PC-9 (cell line): ENCODE results near the gene CATSPER4. TPM values are rescaled to one million over a fixed set of nuclear protein-coding genes. Genes with fewer than 3 reads are reported as not detected.

Experiments used
- BruUV-seq: library from RNA; stranded (reverse); fragments of 400-500 nt; replicated peaks from 2 replicates; lab custom pipeline; 2021; lab: Mats Ljungman, UMichigan
- CTCF ChIA-PET: fragments of 300-600 bp; sonication (Branson Sonifier 250); formaldehyde crosslinking; loops from one replicate; lab custom pipeline; 2022; ENCODE audit warnings: antibody characterized with exemption; lab: Charles Lee
- POLR2A ChIA-PET: fragments of 300-600 bp; sonication (Branson Sonifier 250); formaldehyde crosslinking; loops from one replicate; lab custom pipeline; 2022; ENCODE audit warnings: antibody characterized with exemption; ENCODE audit not compliant: unreplicated experiment; lab: Charles Lee
- DNase-seq, 2 experiments: peaks; one replicate each; pipeline versions ENCODE4 v3.0.0 to v3.0.0-alpha.2; 2015 to 2022; ENCODE audit warnings: mixed read lengths in 1 of 2
- H2AFZ ChIP-seq: fragments of 200-600 bp; sonication (generic); 2 replicates; pipeline ENCODE4 v1.8.1; 2017; ENCODE audit warnings: antibody characterized with exemption
- H3F3A ChIP-seq: fragments of 200-600 bp; sonication (generic); 2 replicates; pipeline ENCODE4 v1.8.1; 2017; ENCODE audit warnings: antibody characterized with exemption, mild to moderate bottlenecking, low read depth; ENCODE audit not compliant: insufficient read depth
- H3K27ac ChIP-seq: fragments of 200-600 bp; sonication (generic); 2 replicates; pipeline ENCODE4 v1.6.1; 2016; ENCODE audit warnings: mixed run types
- H3K27me3 ChIP-seq: fragments of 200-600 bp; sonication (generic); 2 replicates; pipeline ENCODE4 v1.6.1; 2016; ENCODE audit warnings: low read depth, mixed run types; ENCODE audit not compliant: insufficient read depth
- H3K36me3 ChIP-seq: fragments of 200-600 bp; sonication (generic); 2 replicates; pipeline ENCODE4 v1.6.1; 2016; ENCODE audit warnings: low read depth, mixed run types
- H3K4me1 ChIP-seq: fragments of 200-600 bp; sonication (generic); replicated peaks from 2 replicates; pipeline ENCODE4 v1.6.1; 2016; ENCODE audit warnings: mixed run types; ENCODE audit not compliant: insufficient read depth
- H3K4me2 ChIP-seq: fragments of 200-600 bp; sonication (generic); 2 replicates; pipeline ENCODE4 v1.6.1; 2017; ENCODE audit warnings: mixed run types
- H3K4me3 ChIP-seq: fragments of 200-600 bp; sonication (generic); 2 replicates; pipeline ENCODE4 v1.6.1; 2016; ENCODE audit warnings: mixed run types
- H3K79me2 ChIP-seq: fragments of 200-600 bp; sonication (generic); 2 replicates; pipeline ENCODE4 v1.6.1; 2017; ENCODE audit warnings: low read depth, mixed run types
- H3K9me2 ChIP-seq: fragments of 200-600 bp; sonication (generic); 2 replicates; pipeline ENCODE4 v1.8.1; 2017; ENCODE audit warnings: mild to moderate bottlenecking; ENCODE audit not compliant: insufficient read depth
- H3K9me3 ChIP-seq: fragments of 200-600 bp; sonication (generic); 2 replicates; pipeline ENCODE4 v1.8.1; 2016; ENCODE audit warnings: low read depth; ENCODE audit not compliant: insufficient read depth
- H4K20me1 ChIP-seq: fragments of 200-600 bp; sonication (generic); 2 replicates; pipeline ENCODE4 v1.8.1; 2017; ENCODE audit not compliant: insufficient read depth
- EZH2 ChIP-seq: fragments of 200-600 bp; sonication (generic); IDR thresholded peaks from 2 replicates; pipeline ENCODE4 v1.8.0; 2017; ENCODE audit warnings: antibody characterized with exemption, low read depth
- intact Hi-C: fragments of 100-400 bp; cut with micrococcal nuclease; formaldehyde crosslinking; loops from one replicate; pipeline ENCODE4 v1.10.0; 2022; ENCODE audit not compliant: unreplicated experiment
- total RNA-seq: library from RNA; stranded (reverse); gene quantifications from 2 replicates; pipeline ENCODE4 v1.2.3, GENCODE V29; 2021
- TF ChIP-seq, protein P1 (sequence below): fragments of 200-600 bp; sonication (generic); conservative IDR thresholded peaks from 2 replicates; pipeline ENCODE4 v1.6.1; 2017; ENCODE audit warnings: mixed run types, antibody characterized with exemption, mild to moderate bottlenecking, moderate library complexity

CATSPER4 gene
- total RNA-seq, 1 experiment from 2014 or later: 0.24 TPM

DNA sequence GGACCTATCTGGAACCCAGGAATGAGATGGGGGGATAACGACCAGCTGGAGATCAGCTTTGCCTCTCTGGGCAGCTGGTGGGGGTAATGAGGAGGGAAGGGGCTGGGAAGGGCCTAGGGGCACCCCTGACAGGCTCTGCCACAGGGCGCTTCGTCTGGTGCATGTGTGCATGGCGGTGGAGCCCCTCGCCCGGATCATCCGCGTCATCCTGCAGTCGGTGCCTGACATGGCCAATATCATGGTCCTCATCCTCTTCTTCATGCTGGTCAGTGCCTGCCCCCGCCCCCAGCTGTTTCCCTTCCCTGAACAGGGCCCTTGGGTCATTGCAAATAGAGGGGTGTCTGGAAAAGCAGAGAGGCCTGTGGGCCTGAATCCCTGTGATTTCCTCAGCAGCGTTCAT is 7.4 kb downstream of the CATSPER4 start:
- Histone ChIP-seq H4K20me1 (no peaks in the 10 kb centered on the region), H3K27me3 (0 out of 2 replicates have a peak, but pooled peaks cover 3% of the 10 kb centered on the region), H3K4me1 (no peaks in the 10 kb centered on the region), H3K36me3 (no peaks in the 10 kb centered on the region), H3K4me2 (no peak overlapping the region), H3K9me3 (no peaks in the 10 kb centered on the region), H3K4me3 (no peak overlapping the region), H3K27ac (no peak overlapping the region), H2AFZ (no peak overlapping the region), H3K9me2 (no peaks in the 10 kb centered on the region), H3F3A (no peaks in the 10 kb centered on the region), H3K79me2 (no peaks in the 10 kb centered on the region)
- no TSS peak for BruUV-seq
- ChIA-PET CTCF (no interaction called here), POLR2A (no interaction called here)
- no peak for TF ChIP-seq EZH2
- TF ChIP-seq, protein P1, sequence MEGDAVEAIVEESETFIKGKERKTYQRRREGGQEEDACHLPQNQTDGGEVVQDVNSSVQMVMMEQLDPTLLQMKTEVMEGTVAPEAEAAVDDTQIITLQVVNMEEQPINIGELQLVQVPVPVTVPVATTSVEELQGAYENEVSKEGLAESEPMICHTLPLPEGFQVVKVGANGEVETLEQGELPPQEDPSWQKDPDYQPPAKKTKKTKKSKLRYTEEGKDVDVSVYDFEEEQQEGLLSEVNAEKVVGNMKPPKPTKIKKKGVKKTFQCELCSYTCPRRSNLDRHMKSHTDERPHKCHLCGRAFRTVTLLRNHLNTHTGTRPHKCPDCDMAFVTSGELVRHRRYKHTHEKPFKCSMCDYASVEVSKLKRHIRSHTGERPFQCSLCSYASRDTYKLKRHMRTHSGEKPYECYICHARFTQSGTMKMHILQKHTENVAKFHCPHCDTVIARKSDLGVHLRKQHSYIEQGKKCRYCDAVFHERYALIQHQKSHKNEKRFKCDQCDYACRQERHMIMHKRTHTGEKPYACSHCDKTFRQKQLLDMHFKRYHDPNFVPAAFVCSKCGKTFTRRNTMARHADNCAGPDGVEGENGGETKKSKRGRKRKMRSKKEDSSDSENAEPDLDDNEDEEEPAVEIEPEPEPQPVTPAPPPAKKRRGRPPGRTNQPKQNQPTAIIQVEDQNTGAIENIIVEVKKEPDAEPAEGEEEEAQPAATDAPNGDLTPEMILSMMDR: no peak
- no peak for DNase-seq
- intact Hi-C loops: no loop called here

GRCh38 chr1:26200413-26200812 is 10.0 kb downstream of the CATSPER4 start:
- H4K20me1 ChIP-seq: no peaks in the 10 kb centered on the region
- CTCF ChIA-PET: no interaction called here
- no peaks in the 10 kb centered on the region for H3K79me2 ChIP-seq
- no TSS peak for BruUV-seq
- POLR2A ChIA-PET: interaction anchor here (0.6 kb wide), 1 partner anchor 30 kb away, joined by 3 read pairs; no protein-coding TSS in a partner anchor
- no peaks in the 10 kb centered on the region for H3K9me3 ChIP-seq
- H3K9me2 ChIP-seq: no peaks in the 10 kb centered on the region; the same call in 1 of the 2 replicates
- H3K27ac ChIP-seq: no peak overlapping the region
- no peak for DNase-seq
- no peak overlapping the region for H3K4me3 ChIP-seq
- TF ChIP-seq, protein P1: no peak
- no peak overlapping the region for H3K4me2 ChIP-seq
- no peaks in the 10 kb centered on the region for H3K36me3 ChIP-seq
- no peak overlapping the region for H2AFZ ChIP-seq
- intact Hi-C loops: no loop called here
- peaks cover 12% of the 10 kb centered on the region; the same call in 1 of the 2 replicates for H3K27me3 ChIP-seq
- no peaks in the 10 kb centered on the region for H3K4me1 ChIP-seq
- no peaks in the 10 kb centered on the region for H3F3A ChIP-seq

GRCh38 chr1:26203642-26204318 is 13.4 kb downstream of the CATSPER4 start:
- DNase-seq: no peak
- TF ChIP-seq, protein P1: no peak
- TF ChIP-seq EZH2: no peak
- Histone ChIP-seq H4K20me1 (no peaks in the 10 kb centered on the region), H3K27me3 (peaks cover 12% of the 10 kb centered on the region; the same call in 1 of the 2 replicates), H3F3A (no peaks in the 10 kb centered on the region), H3K4me2 (no peak overlapping the region), H3K4me1 (no peaks in the 10 kb centered on the region), H2AFZ (no peak overlapping the region), H3K9me3 (no peaks in the 10 kb centered on the region), H3K36me3 (no peaks in the 10 kb centered on the region), H3K79me2 (no peaks in the 10 kb centered on the region), H3K4me3 (no peak overlapping the region), H3K9me2 (no peaks in the 10 kb centered on the region; the same call in 1 of the 2 replicates), H3K27ac (no peak overlapping the region)
- ChIA-PET POLR2A (no interaction called here), CTCF (no interaction called here)
- BruUV-seq: no TSS peak
- intact Hi-C loops: no loop called here
